Measurements from ENCODE around the gene NCOA3.
"Not testable (repeated sequence)": the region's sequence is repeated elsewhere in the genome, so short reads cannot be mapped to it uniquely, and the experiment has no call there.

NCOA3 gene

DNA sequence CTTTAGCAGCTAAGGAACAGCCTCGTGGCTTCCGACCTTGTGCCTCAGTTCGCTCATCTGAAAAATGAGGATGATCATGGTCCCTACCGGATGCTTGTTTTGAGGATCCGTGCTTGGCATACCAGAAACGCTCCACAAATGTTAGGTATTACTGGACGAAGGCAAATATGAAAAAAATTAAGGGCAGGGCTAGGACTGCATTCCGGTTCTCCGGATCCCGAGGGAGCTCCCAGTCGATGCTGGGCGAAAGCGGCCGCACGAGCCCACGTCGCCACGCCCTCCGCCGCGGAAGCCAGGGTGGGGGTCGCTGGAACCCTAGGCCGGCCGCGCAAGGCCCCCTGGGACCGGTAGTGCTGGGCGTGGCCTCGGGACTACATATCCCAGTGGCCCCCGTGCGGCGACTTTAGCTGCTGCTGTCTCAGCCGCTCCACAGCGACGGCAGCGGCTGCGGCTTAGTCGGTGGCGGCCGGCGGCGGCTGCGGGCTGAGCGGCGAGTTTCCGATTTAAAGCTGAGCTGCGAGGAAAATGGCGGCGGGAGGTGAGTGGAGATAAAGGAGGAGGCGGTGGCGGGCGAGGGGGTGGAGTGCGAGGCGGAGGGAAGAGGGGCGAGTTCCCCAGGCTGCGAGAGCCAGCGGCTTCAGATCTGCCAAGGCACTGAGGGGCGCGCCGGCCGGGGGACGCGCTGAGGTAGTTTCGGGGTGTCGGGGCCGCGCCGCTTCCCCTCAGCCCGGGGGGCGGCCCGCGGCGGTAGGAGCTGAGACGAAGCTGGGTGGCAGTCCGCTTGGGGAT lies at the start of gene NCOA3:
NCOA3 (plus strand) TSS at position 406 of the 789 bp plus-strand sequence. CDS start 120,361 bp downstream, outside the sequence.
- peak; percentile 99 for DNase-seq

- no peak for DNase-seq
Observed at GRCh38 chr20:47452736-47453161, 48.9 kb upstream of the NCOA3 start.

DNA sequence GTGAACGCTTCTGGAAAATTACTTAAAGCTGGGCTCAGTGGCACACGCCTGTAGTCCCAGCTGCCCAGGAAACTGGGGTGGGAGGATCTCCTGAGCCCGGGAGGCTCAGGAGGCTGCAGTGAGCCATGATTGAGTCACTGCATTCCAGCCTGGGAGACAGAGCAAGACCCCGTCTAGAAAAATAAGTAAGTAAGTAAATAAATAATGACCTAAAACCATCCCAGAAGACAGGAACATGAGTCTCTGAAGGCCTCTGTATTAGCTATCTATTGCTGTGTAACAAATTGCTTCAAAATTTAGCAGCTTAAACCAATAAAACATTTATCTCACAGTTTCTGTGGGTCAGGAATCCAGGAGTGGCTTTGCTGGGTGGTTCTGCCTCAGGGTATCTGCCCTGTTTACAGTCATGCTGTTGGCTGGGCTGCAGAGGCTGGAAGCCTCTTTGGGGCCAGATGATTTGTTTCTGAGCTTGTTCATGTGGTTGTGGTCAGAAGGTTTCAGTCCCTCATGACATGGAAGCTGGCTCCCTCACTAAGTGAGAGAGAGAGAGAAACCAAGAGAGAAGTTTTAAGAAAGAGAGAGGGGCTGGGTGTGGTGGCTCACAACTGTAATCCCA lies 48.4 kb upstream of the NCOA3 start:
- DNase-seq: peak; percentile 73

GRCh38 chr20:47454298-47455132 lies 47.2 kb upstream of the NCOA3 start:
- no peak for DNase-seq

DNA sequence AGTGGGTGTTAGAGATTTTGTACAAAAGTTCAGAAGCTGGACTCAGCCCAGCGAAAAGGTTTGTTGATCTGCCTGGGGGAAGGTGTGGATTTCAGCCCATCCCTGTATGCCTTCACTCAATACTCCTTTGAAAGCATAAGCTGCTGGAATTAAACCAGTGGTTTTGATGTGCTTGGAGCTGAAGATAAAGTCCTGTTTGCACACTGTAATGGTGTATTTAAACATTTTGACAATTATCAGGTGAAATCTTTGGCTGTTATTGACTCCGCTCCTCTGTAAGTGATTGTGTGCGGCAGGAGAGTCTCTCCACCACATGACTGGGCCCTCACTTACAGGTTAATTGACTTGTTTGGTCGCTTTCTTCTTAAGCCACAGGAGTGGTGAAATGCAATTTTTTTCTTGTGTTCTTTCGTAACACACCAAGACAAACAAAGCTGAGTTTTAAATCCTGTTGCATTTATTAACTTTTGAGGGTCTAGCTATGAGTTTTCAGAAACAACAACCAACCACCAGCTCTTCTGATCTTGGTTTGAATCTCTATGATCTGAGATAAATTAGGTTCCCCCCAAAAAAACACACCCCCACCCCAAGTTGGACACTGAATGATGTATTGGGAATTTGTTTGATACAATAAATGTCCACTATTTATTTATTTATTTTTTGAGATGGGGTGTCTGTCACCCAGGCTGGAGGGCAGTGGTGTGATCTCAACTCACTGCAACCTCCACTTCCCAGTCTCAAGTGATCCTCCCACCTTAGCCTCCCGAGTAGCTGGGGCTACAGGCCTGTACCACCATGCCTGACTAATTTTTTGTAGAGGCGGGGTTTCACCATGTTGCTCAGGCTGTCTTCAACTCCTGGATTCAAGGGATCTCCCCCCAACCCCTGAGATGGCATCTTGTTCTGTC lies 46.3 kb upstream of the NCOA3 start:
- DNase-seq: no peak

DNA sequence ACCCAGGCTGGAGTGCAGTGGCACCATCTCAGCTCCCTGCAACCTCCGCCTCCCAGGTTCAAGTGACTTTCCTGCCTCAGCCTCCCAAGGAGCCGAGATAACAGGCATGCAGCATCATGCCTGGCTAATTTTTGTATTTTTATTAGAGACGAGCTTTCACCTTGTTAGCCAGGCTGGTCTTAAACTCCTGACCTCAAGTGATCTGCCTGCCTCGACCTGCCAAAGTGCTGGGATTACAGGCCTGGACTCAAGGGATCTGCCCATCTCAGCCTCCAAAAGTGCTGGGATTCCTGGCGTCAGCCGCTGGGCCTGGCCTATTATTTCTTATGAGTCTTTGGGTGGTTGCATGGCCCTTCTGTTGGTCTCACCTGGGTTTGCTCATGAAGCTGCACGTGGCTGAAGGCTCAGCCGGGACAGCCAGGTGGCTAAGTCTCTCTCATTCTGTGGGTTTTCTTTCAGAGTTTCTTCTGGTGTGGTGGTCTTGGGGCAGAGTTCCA lies 45.6 kb upstream of the NCOA3 start:
- no peak for DNase-seq

GRCh38 chr20:47456952-47457724 lies 44.5 kb upstream of the NCOA3 start:
- DNase-seq: no peak

DNA sequence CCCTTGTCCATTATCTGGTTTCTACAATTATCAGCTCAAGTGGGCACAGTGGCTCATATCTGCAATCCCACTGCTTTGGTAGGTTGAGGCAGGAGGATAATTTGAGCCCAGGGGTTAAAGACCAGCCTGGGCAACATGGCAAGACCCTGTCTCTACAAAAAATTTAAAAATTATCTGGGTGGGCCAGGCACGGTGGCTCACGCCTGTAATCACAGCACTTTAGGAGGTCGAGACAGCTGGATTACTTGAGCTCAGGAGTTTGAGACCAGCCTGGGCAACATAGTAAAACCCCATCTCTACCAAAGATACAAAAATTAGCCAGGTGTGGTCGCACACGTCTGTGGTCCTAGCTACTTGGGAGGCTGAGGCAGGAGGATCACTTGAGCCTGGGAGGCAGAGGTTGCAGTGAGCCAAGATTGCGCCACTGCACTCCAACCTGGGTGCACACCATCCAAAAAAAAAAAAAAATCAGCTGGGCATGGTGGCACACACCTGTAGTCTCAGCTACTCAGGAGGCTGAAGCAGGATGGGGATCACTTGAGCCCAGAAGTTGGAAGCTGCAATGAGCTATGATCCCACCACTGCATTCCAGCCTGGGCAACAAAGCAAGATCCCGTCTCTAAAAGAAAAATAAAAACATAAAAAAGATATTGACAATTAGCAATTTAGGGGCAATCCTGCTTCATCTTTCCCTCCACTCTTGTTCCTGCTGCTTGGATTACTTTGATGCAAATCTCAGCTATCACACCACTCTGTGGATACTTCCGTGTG lies 43.2 kb upstream of the NCOA3 start:
- DNase-seq: not testable (repeated sequence)

- no peak for DNase-seq
Observed at GRCh38 chr20:47459344-47460073, 42.2 kb upstream of the NCOA3 start.

DNA sequence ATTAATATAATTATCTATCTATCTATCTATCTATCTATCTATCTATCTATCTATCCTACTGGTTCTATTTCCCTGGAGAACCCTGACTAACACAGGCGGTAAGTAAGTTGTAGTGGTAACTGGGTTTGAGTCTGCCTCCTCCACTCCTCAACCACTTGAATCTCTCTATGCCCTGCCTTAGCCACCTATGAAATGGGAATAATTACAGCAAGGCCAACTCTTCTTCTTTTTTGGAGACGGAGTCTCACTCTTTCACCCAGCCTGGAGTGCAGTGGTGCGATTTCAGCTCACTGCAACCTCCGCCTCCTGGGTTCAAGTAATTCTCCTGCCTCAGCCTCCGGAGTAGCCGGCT lies 41.0 kb upstream of the NCOA3 start:
- not testable (repeated sequence) for DNase-seq

GRCh38 chr20:47461120-47461685 lies 40.5 kb upstream of the NCOA3 start:
- no peak for DNase-seq

DNA sequence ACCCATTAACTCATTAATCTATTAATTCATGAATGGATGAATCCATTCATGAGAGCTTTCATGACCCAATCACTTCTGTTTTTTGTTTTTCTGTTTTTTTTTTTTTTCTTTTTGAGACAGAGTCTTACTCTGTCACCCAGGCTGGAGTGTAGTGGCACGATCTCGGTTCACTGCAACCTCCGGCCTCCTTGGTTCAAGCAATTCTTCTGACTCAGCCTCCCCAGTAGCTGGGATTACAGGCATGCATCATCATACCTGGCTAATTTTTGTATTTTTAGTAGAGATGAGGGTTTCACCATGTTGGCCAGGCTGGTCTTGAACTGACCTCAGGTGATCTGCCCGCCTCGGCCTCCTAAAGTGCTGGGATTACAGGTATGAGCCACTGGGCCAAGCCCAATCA lies 39.8 kb upstream of the NCOA3 start:
- DNase-seq: not testable (repeated sequence)

GRCh38 chr20:47464380-47465101 lies 37.1 kb upstream of the NCOA3 start:
- no peak for DNase-seq

- DNase-seq: no peak
Observed at GRCh38 chr20:47465335-47466090, 36.2 kb upstream of the NCOA3 start.

GRCh38 chr20:47466213-47466612 lies 35.5 kb upstream of the NCOA3 start:
- DNase-seq: no peak

- no peak for DNase-seq
Observed at GRCh38 chr20:47466704-47467459, 34.8 kb upstream of the NCOA3 start.

All from activated CD8-positive, alpha-beta memory T cell treated with anti-CD3 and anti-CD28 coated beads, Interleukin-2, amount 50 U/mL, for 48 hours (primary cell).